ENCODE data around the gene PRDM12.

The PRDM12 gene

GRCh38 chr9:130635721-130636647 lies 28.4 kb upstream of the PRDM12 start:
- DNase-seq (ENCODE audit: low spot score): no peak

DNA sequence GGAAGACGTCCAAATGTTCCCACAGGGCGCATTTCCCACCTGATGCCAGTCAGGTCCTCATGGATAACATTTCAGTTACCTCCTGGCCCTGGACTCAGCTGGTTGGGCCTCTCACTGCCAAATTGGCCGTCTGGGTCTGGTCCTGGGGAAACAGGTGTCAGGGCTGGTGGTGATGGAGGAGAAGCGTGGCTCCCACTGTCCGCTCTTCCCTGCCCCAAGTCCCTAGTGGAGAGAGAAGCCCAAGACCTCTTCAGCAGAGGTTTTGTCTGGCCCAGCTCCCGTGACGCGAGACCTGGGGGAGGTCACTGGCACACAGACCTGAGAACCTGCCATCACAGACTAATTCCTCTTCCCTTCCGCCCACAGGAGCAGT lies 27.8 kb upstream of the PRDM12 start:
- DNase-seq (ENCODE audit: low spot score): peak; percentile 15

DNA sequence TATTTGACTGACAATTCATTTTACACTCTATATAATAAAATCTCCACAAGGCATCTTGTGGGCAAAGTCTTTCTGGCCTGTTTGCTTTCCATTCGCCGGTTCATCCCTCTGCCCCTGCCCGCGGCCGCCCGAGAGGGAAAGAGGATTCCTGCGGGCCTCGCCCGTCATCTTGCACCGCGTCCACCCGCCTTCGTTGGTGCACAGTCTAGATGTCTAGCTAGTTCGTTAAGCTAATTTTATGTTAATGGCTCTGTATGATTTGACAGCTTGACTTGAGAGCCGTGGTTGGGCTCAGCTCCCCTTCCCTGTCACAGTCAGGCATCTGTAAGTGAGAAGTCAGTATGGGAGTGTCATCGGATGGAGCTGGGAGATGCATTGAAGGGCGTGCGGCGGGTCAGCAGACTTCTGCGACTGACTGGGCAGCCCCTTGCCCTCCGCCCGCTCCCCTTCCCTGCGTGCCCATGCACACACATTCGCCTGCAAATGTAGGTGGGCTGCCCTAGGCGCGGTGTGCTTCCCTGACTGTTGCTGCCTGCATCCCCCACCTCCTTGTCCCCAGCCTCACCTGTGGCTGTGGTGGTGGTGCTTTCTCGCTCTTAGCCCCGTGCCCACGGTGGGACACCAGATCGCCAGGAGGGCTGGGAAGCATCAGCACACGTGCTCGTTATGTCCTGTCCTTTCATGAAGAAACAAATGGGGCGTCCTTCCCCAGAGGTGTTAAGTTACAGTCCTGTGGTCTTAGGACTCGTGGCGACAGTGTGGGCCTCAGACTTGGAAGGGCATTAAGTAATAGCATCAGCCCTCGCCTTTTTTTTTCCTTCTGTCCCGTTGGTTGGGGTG lies 25.9 kb upstream of the PRDM12 start:
- no peak for DNase-seq (ENCODE audit: low spot score)

DNA sequence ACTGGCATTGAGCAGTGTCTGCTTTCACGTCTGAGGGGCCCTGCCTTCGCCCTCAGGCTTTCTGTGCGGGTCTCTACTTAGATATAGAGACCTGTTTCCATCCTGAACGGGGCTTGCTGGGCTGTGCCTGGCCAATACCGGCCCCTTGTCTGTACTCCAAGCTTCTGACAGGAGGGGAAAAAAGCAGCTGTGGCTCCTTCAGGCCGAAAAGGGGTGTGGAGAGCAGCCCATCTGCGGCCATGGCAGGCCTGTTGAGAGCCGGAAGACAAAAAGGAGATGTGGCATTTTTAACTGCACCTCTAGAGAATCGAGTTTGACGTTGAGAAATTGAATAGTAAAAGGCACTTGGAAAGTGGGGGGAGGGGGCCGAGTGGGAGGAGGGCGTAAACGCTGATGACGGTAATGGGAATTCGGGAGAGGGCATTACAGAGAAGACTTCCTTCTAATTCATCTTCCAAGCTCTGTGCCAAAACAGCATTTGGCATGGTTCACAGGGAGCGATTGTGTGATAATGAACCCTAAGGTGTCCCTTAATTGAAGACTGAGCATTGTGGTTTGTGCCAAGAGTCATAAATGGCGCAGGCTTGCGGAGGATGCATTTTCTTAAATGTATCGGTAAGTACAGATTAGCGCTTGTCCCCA lies 25.1 kb upstream of the PRDM12 start:
- DNase-seq (ENCODE audit: low spot score): no peak

DNA sequence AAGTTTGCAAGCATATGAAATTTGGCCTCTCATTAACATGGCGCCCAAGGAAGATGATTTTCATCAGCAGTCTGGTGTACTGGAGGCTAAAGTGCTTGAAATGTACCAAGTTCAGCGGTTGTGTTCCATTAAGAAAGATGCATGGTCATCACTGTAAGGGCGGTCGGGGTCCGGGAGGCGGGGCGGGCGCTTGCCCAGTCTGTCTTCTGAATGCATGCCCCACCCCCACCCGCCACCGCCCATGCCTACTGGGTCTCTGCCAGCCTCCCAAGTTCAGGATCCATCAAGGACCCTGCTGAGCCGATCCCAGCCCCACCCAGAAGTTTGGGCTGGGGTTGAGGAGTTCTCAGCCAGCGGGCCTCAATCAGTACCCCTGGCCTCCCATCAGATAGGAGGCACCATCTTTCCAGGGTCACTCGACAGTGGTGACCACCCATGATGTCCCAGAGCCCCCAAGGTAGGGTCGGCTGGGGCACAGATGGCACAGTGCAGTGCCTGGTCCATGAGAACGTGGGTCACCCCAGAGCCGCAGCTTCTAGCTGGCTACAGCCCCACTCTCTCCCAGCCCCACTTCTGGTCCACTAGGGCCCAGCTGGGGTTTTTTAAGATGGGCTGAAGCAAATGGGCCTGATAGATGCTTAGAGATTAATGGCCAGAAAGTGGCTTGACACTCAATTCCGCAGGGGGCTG lies 24.4 kb upstream of the PRDM12 start:
- DNase-seq (ENCODE audit: low spot score): no peak

DNA sequence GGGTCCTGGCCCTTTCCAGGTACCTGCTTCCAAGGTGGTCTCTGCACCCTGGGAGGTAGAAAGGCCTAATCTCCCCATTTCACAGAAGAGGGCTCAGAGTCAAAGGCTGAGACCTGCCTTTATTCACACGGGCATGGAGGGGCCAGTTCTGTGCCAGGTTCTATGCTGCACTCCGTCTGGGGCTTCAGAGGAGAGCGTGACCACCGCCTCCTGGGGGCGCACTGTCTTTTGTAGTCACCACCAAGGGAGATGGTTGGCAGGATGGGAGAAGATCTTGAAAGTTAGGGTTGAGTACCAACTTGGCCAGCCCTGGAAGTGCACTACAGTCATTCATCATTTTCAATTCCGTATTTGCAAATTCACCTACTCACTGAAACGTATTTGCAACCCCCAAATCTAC lies 23.7 kb upstream of the PRDM12 start:
- DNase-seq (ENCODE audit: low spot score): no peak

- DNase-seq (ENCODE audit: low spot score): no peak
Measured at GRCh38 chr9:130642926-130643325, 21.5 kb upstream of the PRDM12 start.

GRCh38 chr9:130651221-130651620 lies 13.2 kb upstream of the PRDM12 start:
- no peak for DNase-seq (ENCODE audit: low spot score)

GRCh38 chr9:130651752-130652151 lies 12.6 kb upstream of the PRDM12 start:
- DNase-seq (ENCODE audit: low spot score): no peak

DNA sequence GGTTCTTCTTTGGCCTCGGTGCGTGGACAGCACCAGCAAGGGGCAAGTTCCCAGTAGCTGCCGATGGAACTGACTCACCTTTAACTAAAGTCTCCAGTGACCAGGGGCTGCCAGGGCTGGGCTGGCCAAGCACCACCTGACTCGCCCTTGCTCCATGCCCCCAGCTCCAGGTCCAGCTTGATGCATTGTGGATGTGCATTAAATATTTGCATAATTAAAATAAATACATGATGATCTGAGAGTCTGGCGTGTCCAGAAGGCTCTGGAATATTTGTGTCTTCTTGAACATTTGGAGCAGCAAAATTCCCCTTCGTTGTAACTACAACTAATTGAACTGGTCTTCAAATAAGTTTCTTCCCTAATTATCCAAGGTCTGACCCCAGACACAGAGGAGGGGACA lies 9.5 kb upstream of the PRDM12 start:
- DNase-seq (ENCODE audit: low spot score): no peak

- DNase-seq (ENCODE audit: low spot score): no peak
Measured at GRCh38 chr9:130658893-130659698, 5.3 kb upstream of the PRDM12 start.

DNA sequence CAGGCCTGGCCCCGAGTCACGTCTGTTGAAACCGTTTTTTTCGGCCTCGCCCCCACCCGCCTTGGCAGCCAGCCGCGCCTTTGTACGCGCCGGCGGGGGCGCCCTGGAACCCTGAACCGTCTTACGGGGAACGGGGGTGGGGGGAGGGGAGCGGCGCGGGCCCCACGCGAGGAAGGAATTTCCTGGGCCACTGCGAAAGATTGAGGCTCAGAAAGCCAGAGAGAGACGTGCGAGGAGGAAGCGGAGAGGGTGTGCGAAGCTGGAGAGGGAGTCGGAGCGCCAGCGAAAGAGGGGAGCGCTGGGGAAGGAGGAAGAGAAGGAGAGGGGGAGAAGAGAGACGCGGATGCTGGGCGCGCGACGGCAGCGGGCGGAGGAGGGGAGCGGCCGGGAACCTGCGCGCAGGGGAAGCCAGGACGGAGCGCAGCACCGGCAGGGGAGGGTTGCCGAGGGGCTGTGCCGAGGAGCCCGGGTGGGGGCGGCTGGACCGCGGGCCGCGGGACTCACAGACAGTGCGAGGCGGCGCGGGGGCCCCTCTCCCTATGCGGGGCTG lies 4.6 kb upstream of the PRDM12 start:
- no peak for DNase-seq (ENCODE audit: low spot score)

GRCh38 chr9:130660326-130660682 lies 4.1 kb upstream of the PRDM12 start:
- no peak for DNase-seq (ENCODE audit: low spot score)

GRCh38 chr9:130660683-130661450 lies 3.5 kb upstream of the PRDM12 start:
- DNase-seq (ENCODE audit: low spot score): no peak

GRCh38 chr9:130661451-130662098 lies 2.8 kb upstream of the PRDM12 start:
- no peak for DNase-seq (ENCODE audit: low spot score)

DNA sequence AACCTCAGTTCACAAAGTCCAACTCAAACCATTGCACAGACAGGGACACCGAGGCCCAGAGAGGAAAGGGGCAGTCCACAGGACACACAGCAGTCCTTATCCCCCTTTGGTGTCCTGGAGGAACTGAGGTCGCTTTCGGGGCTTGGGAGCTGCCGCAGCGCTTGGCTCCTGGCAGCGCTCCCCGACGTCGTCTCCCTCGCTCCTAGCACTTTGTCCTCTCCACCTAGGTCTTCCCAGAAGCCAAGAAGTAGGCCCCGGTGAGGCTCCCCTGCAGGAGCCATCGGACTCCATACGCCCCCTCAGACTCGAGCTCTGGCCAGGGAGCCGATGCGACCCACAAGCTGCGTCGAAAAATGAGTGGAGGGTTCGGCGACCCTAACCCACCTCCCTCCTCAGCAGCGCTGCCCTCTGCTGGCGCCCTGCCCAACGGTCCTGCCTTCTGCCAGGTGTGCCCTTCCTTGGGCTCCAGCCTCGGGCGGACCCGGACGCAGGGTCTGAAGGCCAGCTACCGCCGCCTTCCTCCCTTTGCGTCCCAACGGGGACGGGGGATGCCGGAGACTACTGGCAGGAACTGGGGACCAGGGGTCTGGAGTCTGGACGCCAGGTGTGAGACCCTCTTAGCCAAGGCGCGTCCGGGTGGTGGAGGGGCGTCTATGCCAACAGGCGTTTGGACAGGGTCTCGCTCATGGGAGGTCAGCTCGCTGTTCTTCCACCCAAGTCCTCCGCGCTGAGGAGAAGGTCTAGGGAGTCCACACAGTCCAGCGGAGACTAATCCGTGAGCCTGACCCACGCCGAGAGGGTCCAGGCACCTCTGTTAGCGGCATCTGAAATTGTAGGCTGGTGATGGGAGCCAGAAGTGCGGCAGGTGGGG lies 2.1 kb upstream of the PRDM12 start:
- no peak for DNase-seq (ENCODE audit: low spot score)

DNA sequence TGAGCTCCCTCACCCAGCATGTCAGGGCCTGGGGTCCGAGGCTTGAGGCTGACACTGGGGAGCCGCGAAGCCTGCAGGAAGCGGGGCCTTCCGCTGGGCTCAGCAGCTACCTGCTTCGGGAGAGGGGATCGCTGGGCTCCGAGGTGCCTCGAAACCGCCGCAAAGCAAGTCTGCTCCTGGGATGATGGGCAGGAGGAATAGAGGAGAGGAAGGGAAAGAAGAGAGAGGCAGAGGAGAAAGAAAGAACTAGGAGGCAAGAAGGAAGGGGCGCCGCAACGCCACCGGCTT lies 1.5 kb upstream of the PRDM12 start:
- DNase-seq (ENCODE audit: low spot score): no peak

DNA sequence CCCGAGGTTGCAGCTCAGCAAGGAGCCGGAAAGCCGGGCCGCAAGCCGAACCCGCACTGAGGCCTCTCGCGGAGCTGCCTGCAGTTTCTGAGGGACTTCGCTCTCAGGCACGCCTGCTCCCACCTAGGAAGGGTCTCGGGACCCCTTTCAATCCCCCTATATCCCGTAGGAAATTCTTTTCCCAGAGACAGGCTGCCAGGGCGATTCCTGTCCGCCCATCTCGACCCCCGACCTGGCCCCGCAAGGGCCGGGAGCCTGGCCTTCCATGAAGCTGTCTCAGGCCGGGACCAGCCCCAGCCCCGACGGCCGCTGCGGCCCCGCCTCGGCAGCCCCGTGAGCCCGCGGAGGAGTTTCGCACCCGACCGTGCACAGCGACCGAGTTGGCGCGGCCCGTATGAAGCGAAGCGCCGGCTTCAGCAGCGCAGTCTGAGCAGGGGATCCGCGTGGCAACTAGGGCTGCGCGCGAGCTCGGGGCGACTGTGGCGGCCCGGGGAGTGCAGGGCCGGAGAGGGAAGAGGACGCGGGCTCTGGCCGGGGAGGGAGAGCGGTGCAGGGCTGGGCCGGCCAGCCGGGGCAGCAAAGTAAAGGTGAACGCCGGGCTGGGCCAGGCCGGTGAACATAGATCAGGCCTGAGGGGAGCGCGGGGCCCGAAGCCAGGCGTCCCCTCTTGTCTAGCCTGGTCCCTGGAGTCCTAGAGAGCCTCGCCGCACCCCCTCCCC lies 977 bp upstream of the PRDM12 start:
- DNase-seq (ENCODE audit: low spot score): peak; percentile 22

DNA sequence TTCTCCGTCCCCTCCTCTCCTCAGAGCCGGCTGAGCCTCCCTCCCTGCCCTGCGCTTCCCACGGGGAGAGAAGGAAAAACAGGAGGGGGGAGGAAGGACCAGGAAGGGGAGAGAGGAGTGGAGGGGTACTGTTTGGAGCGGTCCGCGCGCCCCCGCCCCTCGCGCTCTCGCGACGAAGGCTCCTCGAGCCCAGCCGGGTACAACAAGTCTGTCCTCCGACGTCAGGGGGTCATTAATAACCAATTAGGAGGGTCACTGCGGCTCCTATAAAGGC lies 480 bp upstream of the PRDM12 start:
- no peak for DNase-seq (ENCODE audit: low spot score)
